ENCODE measurements around the gene NT5C.
"Not testable (repeated sequence)": the region's sequence is repeated elsewhere in the genome, so short reads cannot be mapped to it uniquely, and the experiment has no call there.

GRCh38 chr17:75127936-75128335, 3.6 kb downstream of the NT5C start:
- not testable (repeated sequence) for TF ChIP-seq POLR2A, CTCF (IDR thresholded peaks at IDR 0.05)
